SU-DHL-6 (cell line): ENCODE data around the gene ADGRG1.

Experiments used
- H2AFZ ChIP-seq: fragments of 200-600 bp; sonication (generic); 2 replicates; pipeline ENCODE4 v1.6.1; 2014; ENCODE audit warnings: low read depth, mild to moderate bottlenecking, moderate library complexity, mixed read lengths, antibody characterized with exemption, low read length; ENCODE audit not compliant: severe bottlenecking
- H3F3A ChIP-seq: fragments of 200-600 bp; shearing (Covaris generic); 2 replicates; pipeline ENCODE4 v1.6.0; 2016; ENCODE audit warnings: antibody characterized with exemption, mild to moderate bottlenecking; ENCODE audit not compliant: insufficient read depth
- H3K27ac ChIP-seq: fragments of 200-600 bp; sonication (generic); 2 replicates; pipeline ENCODE4 v1.5.1; 2016; ENCODE audit warnings: low read depth, mild to moderate bottlenecking, low read length, moderate library complexity, mixed read lengths
- H3K27me3 ChIP-seq: fragments of 200-600 bp; sonication (generic), shearing (Covaris generic); 2 replicates; pipeline ENCODE4 v1.6.0; 2014; ENCODE audit warnings: mild to moderate bottlenecking, low read length
- H3K36me3 ChIP-seq: fragments of 200-600 bp; sonication (generic); 2 replicates; pipeline ENCODE4 v1.6.1; 2014; ENCODE audit warnings: mild to moderate bottlenecking, low read length, mixed read lengths
- H3K4me2 ChIP-seq: fragments of 300-600, 200-600 bp; shearing (Covaris generic), sonication (generic); 2 replicates; pipeline ENCODE4 v1.6.0; 2014; ENCODE audit warnings: low read length, low read depth, mild to moderate bottlenecking; ENCODE audit not compliant: poor library complexity, severe bottlenecking
- H3K4me3 ChIP-seq: fragments of 200-600 bp; sonication (generic); 2 replicates; pipeline ENCODE4 v1.5.1; 2014; ENCODE audit warnings: antibody characterized with exemption, low read length, mild to moderate bottlenecking, mixed read lengths; ENCODE audit not compliant: insufficient read depth, poor library complexity, severe bottlenecking
- H3K79me2 ChIP-seq: fragments of 200-600 bp; sonication (generic); 2 replicates; pipeline ENCODE4 v1.6.1; 2014; ENCODE audit warnings: mild to moderate bottlenecking, low read length, moderate library complexity; ENCODE audit not compliant: insufficient read depth
- H3K9ac ChIP-seq: fragments of 200-600 bp; sonication (generic); 2 replicates; pipeline ENCODE4 v1.7.0; 2014; ENCODE audit warnings: mild to moderate bottlenecking, low read length
- H3K9me2 ChIP-seq: fragments of 200-600 bp; sonication (generic); replicated peaks from 2 replicates; pipeline ENCODE4 v1.6.1; 2014; ENCODE audit warnings: low read length; ENCODE audit not compliant: insufficient read depth
- H3K9me3 ChIP-seq: fragments of 200-600 bp; sonication (generic); 2 replicates; pipeline ENCODE4 v1.6.1; 2014; ENCODE audit warnings: low read length, mixed read lengths; ENCODE audit not compliant: insufficient read depth
- H4K20me1 ChIP-seq: fragments of 200-600 bp; sonication (generic); 2 replicates; pipeline ENCODE4 v1.6.1; 2014; ENCODE audit warnings: low read depth, mild to moderate bottlenecking, antibody characterized with exemption, low read length, moderate library complexity, mixed read lengths
- CTCF ChIP-seq: fragments of 200-600 bp; sonication (generic); IDR thresholded peaks from one replicate; pipeline ENCODE4 v1.5.1; 2017; ENCODE audit warnings: antibody characterized with exemption, mild to moderate bottlenecking, low read length, moderate library complexity; ENCODE audit not compliant: insufficient read depth, poor library complexity, severe bottlenecking
- EZH2phosphoT487 ChIP-seq: fragments of 200-600 bp; sonication (generic), shearing (Covaris generic); conservative IDR thresholded peaks from 2 replicates; pipeline ENCODE4 v1.6.1; 2018; ENCODE audit warnings: mild to moderate bottlenecking, antibody characterized with exemption, low read length, moderate library complexity, mixed read lengths

ADGRG1 gene

GRCh38 chr16:57676553-57677085 is 48.2 kb downstream of the ADGRG1 start:
- Histone ChIP-seq H3K36me3 (no peaks in the 10 kb centered on the region), H3F3A (no peaks in the 10 kb centered on the region), H3K27ac (no peak overlapping the region), H3K27me3 (no peaks in the 10 kb centered on the region), H3K79me2 (no peaks in the 10 kb centered on the region), H3K4me3 (no peak overlapping the region), H3K9ac (no peak overlapping the region), H3K9me3 (no peaks in the 10 kb centered on the region), H2AFZ (no peak overlapping the region), H4K20me1 (no peaks in the 10 kb centered on the region), H3K9me2 (no peaks in the 10 kb centered on the region), H3K4me2 (no peak overlapping the region)
- TF ChIP-seq CTCF, result no peak
- no peak for TF ChIP-seq EZH2phosphoT487

- Histone ChIP-seq H3K4me2 (no peak overlapping the region), H2AFZ (no peak overlapping the region), H3K79me2 (no peaks in the 10 kb centered on the region), H3K27me3 (no peaks in the 10 kb centered on the region), H3K4me3 (no peak overlapping the region), H3K27ac (no peak overlapping the region), H3K36me3 (no peaks in the 10 kb centered on the region), H3K9ac (no peak overlapping the region), H3F3A (no peaks in the 10 kb centered on the region), H4K20me1 (no peaks in the 10 kb centered on the region), H3K9me3 (no peaks in the 10 kb centered on the region), H3K9me2 (no peaks in the 10 kb centered on the region)
- TF ChIP-seq CTCF (no peak), EZH2phosphoT487 (no peak)
Observed at GRCh38 chr16:57677622-57678369, 49.4 kb downstream of the ADGRG1 start.

GRCh38 chr16:57679016-57679415 is 50.6 kb downstream of the ADGRG1 start:
- no peak overlapping the region for H3K4me2 ChIP-seq
- H3K9ac ChIP-seq, result no peak overlapping the region
- H4K20me1 ChIP-seq, result no peaks in the 10 kb centered on the region
- H3K79me2 ChIP-seq, result no peaks in the 10 kb centered on the region
- H3K27me3 ChIP-seq, result no peaks in the 10 kb centered on the region
- H3K9me2 ChIP-seq, result no peaks in the 10 kb centered on the region
- H2AFZ ChIP-seq, result no peak overlapping the region
- TF ChIP-seq EZH2phosphoT487, result no peak
- no peak for TF ChIP-seq CTCF
- H3K9me3 ChIP-seq, result no peaks in the 10 kb centered on the region
- no peak overlapping the region for H3K27ac ChIP-seq
- H3K36me3 ChIP-seq, result no peaks in the 10 kb centered on the region
- no peaks in the 10 kb centered on the region for H3F3A ChIP-seq
- no peak overlapping the region for H3K4me3 ChIP-seq
